Choroid plexus epithelial cell (primary cell): Measurements from ENCODE around the gene ANKS4B.
"Not testable (repeated sequence)": the region's sequence is repeated elsewhere in the genome, so short reads cannot be mapped to it uniquely, and the experiment has no call there.

Experiments used
- DNase-seq: peaks from one replicate; pipeline ENCODE4 v3.0.0-alpha.2; 2010; ENCODE audit warnings: low read depth
- H3K4me3 ChIP-seq: 2 replicates; pipeline ENCODE4 v1.5.1; 2011; ENCODE audit warnings: low read depth, mild to moderate bottlenecking, control low read depth, low read length, moderate library complexity
- TF ChIP-seq, protein P1 (sequence below): conservative IDR thresholded peaks from 2 replicates; pipeline ENCODE4 v1.5.1; 2011; ENCODE audit warnings: low read depth, mild to moderate bottlenecking, control low read depth, inconsistent platforms, low read length, moderate library complexity

ANKS4B gene

DNA sequence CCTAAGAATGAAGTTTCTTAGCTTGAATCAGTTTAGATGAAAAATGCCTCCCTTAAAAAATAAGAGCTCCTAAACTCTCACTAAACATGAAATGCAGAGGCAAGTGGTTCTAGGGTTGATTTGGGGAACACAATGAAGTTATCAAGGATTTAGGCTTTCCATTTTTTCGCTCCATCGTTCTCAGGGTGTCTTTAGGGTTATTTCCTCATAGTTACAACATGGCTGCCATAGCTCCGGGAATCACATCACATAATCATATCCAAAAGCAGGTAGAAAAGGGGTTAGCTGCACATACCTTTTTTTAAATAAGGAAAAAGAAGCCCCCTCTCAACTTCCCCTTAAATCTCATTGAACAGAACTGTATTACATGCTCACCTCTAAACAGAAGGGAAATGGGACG is 43.5 kb upstream of the ANKS4B start:
- H3K4me3 ChIP-seq: no peak overlapping the region
- DNase-seq: no peak
- TF ChIP-seq, protein P1, sequence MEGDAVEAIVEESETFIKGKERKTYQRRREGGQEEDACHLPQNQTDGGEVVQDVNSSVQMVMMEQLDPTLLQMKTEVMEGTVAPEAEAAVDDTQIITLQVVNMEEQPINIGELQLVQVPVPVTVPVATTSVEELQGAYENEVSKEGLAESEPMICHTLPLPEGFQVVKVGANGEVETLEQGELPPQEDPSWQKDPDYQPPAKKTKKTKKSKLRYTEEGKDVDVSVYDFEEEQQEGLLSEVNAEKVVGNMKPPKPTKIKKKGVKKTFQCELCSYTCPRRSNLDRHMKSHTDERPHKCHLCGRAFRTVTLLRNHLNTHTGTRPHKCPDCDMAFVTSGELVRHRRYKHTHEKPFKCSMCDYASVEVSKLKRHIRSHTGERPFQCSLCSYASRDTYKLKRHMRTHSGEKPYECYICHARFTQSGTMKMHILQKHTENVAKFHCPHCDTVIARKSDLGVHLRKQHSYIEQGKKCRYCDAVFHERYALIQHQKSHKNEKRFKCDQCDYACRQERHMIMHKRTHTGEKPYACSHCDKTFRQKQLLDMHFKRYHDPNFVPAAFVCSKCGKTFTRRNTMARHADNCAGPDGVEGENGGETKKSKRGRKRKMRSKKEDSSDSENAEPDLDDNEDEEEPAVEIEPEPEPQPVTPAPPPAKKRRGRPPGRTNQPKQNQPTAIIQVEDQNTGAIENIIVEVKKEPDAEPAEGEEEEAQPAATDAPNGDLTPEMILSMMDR: no peak

DNA sequence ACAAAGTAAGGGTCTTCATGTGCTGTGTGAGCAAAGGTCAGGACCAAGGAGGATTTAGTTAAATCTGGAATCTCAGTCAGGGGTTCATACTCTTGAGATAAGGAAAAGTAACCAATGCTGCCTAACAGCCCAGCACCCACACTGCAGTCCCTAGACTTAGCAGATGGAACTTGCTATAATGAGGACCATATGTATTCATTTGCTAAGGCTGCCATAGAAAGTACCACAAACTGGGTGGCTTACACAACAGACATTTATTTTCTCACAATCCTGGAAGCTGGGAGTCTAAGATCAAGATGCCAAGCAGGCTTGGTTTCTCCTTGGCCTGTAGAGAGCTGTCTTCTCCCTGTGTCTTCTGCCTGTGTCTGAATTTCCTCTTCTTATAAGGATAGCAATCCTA is 42.9 kb upstream of the ANKS4B start:
- TF ChIP-seq, protein P1: no peak
- no peak overlapping the region for H3K4me3 ChIP-seq
- no peak for DNase-seq

DNA sequence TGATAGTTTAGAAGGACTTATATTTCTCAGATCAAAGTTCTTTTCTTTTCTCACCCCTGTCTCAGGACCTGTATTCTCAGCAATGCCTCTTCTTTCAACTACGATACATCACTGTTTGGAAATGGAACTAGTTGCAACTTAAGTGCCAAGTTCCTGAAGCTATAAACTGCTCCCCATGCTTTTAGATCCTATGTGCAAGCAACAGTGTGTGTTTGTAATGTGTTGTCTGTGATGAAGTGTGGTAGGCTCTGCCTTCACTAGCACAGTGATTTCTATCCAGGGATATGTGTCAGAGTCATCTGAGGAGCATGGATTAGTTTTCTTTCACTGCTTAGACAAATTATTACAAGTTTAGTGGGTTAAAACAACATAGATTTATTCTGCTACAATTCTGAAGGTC is 40.5 kb upstream of the ANKS4B start:
- DNase-seq: no peak
- TF ChIP-seq, protein P1: no peak
- H3K4me3 ChIP-seq: no peak overlapping the region

DNA sequence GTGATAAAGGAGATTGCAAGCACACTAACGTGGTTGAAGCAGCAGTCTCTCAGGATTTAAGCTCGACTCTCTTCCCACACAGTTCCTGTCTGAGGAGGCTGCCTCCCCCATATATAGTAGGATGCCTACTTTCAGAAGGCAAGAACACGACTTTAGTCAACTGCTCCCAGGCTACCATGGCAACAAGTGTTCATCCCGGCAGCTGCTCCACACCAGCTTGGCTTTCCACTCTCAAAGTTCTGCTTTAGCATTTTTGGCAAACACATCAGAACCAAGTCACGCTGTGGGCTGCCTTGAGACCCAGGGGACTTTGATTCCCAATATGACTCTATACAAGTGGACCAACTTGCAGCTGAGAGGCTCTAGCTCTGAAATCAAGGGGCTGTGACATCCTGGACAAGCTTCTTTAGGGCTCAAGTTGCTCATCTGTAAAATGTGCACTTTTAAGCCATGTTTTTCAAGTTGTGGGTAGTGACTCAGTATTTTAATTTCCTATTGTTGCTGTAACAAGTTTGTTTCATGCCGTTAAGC is 38.7 kb upstream of the ANKS4B start:
- TF ChIP-seq, protein P1: no peak
- DNase-seq: peak; percentile 10
- no peak overlapping the region for H3K4me3 ChIP-seq

GRCh38 chr16:21195330-21195729 is 38.2 kb upstream of the ANKS4B start:
- not testable (repeated sequence) for H3K4me3 ChIP-seq, DNase-seq

GRCh38 chr16:21197112-21197511 is 36.4 kb upstream of the ANKS4B start:
- TF ChIP-seq, protein P1: no peak
- H3K4me3 ChIP-seq: no peak overlapping the region
- DNase-seq: no peak

GRCh38 chr16:21197621-21198020 is 35.9 kb upstream of the ANKS4B start:
- H3K4me3 ChIP-seq: no peak overlapping the region
- TF ChIP-seq, protein P1: no peak

GRCh38 chr16:21199607-21200218 is 33.8 kb upstream of the ANKS4B start:
- H3K4me3 ChIP-seq: no peak overlapping the region
- DNase-seq: no peak
- TF ChIP-seq, protein P1: no peak

More at GRCh38 chr16:21197621-21198020, 35.9 kb upstream of the ANKS4B start:
- DNase-seq: no peak
